HepG2 (cell line): ENCODE data around the gene CLIC1. TPM values are rescaled to one million over a fixed set of nuclear protein-coding genes. Genes with fewer than 3 reads are reported as not detected.

Experiments used
- ATAC-seq: fragments of 200-7000 bp; cut with Tn5 transposase; 3 replicates; pipeline ENCODE4 v1.9.1; 2020; ENCODE audit warnings: mild to moderate bottlenecking, moderate library complexity
- BruUV-seq: library from RNA; stranded (reverse); fragments of 400-500 nt; replicated peaks from 2 replicates; lab custom pipeline; 2021; lab: Mats Ljungman, UMichigan
- CTCF ChIA-PET: fragments of 300-600 bp; formaldehyde crosslinking; extraction: SDS; loops from one replicate; lab custom pipeline; 2021; ENCODE audit warnings: low total read pairs, inconsistent platforms, low intra/inter-chr PET ratio; lab: Yijun Ruan, JAX
- POLR2A ChIA-PET: fragments of 350-600 bp; sonication (Branson Sonifier 250); formaldehyde crosslinking; loops from one replicate; lab custom pipeline; 2020; ENCODE audit warnings: antibody characterized with exemption, inconsistent platforms; lab: Yijun Ruan, JAX
- DNase-seq: peaks from one replicate; pipeline ENCODE4 v3.0.0-alpha.2; 2015; ENCODE audit warnings: low spot score
- FAIRE-seq: peaks from 3 replicates; lab custom pipeline; 2011; peaks lifted over from hg19 to GRCh38; lab: Jason Lieb, UNC
- H2AFZ ChIP-seq: one replicate; pipeline ENCODE4 v1.6.1; 2011; ENCODE audit warnings: low read length, inconsistent platforms
- H3K27ac ChIP-seq: fragments of 300-600 bp; 3 replicates; pipeline ENCODE4 v1.8.0; 2011; ENCODE audit warnings: mixed run types, mild to moderate bottlenecking, mixed read lengths, low read length, inconsistent platforms; ENCODE audit not compliant: insufficient read depth; ENCODE audit errors: extremely low read length
- H3K27me3 ChIP-seq, 2 experiments: fragments of 200-600 bp in 1 of 2; 2 replicates in 1 of 2; 3 replicates in 1 of 2; pipeline versions ENCODE4 v1.6.0 to v1.8.0; 2011; ENCODE audit warnings: low read length in 2 of 2, mild to moderate bottlenecking in 2 of 2, moderate library complexity in 2 of 2, inconsistent platforms in 1 of 2; ENCODE audit not compliant: insufficient read depth in 2 of 2, control insufficient read depth in 1 of 2
- H3K36me3 ChIP-seq, 2 experiments: fragments of 200-600 bp in 1 of 2; replicated peaks in 1 of 2; 2 replicates in 1 of 2; 3 replicates in 1 of 2; pipeline versions ENCODE4 v1.5.1 to v1.8.0; 2011; ENCODE audit warnings: low read length in 2 of 2, inconsistent platforms in 1 of 2; ENCODE audit not compliant: insufficient read depth in 2 of 2, control insufficient read depth in 1 of 2
- H3K4me1 ChIP-seq: 2 replicates; pipeline ENCODE4 v1.5.1; 2012; ENCODE audit warnings: low read length, inconsistent platforms; ENCODE audit not compliant: insufficient read depth
- H3K4me2 ChIP-seq: 2 replicates; pipeline ENCODE4 v1.6.0; 2011; ENCODE audit warnings: low read depth, low read length, inconsistent platforms
- H3K4me3 ChIP-seq, 3 experiments: fragments of 200-600 bp in 1 of 3; sonication (generic), shearing (Covaris generic) in 1 of 3; replicated peaks in 1 of 3; 2 replicates each; pipeline ENCODE4 v1.5.1; 2011 to 2016; ENCODE audit warnings: low read length in 3 of 3, inconsistent platforms in 2 of 3, low read depth in 2 of 3, mild to moderate bottlenecking in 2 of 3, control low read depth in 1 of 3, mixed read lengths in 1 of 3; ENCODE audit not compliant: insufficient read depth in 1 of 3
- H3K79me2 ChIP-seq: one replicate; pipeline ENCODE4 v1.6.1; 2011; ENCODE audit warnings: low read length, inconsistent platforms; ENCODE audit not compliant: insufficient read depth
- H3K9ac ChIP-seq: 2 replicates; pipeline ENCODE4 v1.6.0; 2011; ENCODE audit warnings: mild to moderate bottlenecking, low read depth, low read length, inconsistent platforms; ENCODE audit not compliant: insufficient read depth
- H3K9me3 ChIP-seq: 2 replicates; pipeline ENCODE4 v1.5.1; 2012; ENCODE audit warnings: mild to moderate bottlenecking, low read length
- H4K20me1 ChIP-seq: 2 replicates; pipeline ENCODE4 v1.6.0; 2011; ENCODE audit warnings: inconsistent platforms, mild to moderate bottlenecking, low read length, moderate library complexity; ENCODE audit not compliant: insufficient read depth
- AGO2 ChIP-seq: fragments of 200-400 bp; formaldehyde crosslinking; optimal IDR thresholded peaks from 2 replicates; pipeline ENCODE3; 2017; ENCODE audit warnings: mild to moderate bottlenecking, low read depth, low read length, moderate library complexity
- FUBP1 ChIP-seq: sonication (generic); formaldehyde crosslinking; IDR thresholded peaks from 2 replicates; pipeline ENCODE4 v1.5.1; 2020; ENCODE audit warnings: missing genetic modification reagents, mild to moderate bottlenecking, borderline replicate concordance
- HHEX ChIP-seq: IDR thresholded peaks from 2 replicates; pipeline ENCODE4 v1.6.1; 2016; ENCODE audit warnings: control low read depth
- KLF9 ChIP-seq: IDR thresholded peaks from 2 replicates; pipeline ENCODE4 v1.6.1; 2016; ENCODE audit warnings: low read depth
- MBD4 ChIP-seq: IDR thresholded peaks from 2 replicates; pipeline ENCODE4 v1.6.1; 2012; ENCODE audit warnings: low read length, inconsistent platforms, borderline replicate concordance
- PAX8 ChIP-seq: sonication (generic); formaldehyde crosslinking; IDR thresholded peaks from 2 replicates; pipeline ENCODE4 v1.8.0; 2022; ENCODE audit warnings: mild to moderate bottlenecking, missing genetic modification reagents, borderline replicate concordance
- SRSF9 ChIP-seq: fragments of 200-400 bp; formaldehyde crosslinking; IDR thresholded peaks from 2 replicates; pipeline ENCODE4 v1.6.1; 2018; ENCODE audit warnings: borderline replicate concordance, mild to moderate bottlenecking, low read depth, low read length; ENCODE audit not compliant: insufficient read depth, poor library complexity, severe bottlenecking
- TAF15 ChIP-seq: fragments of 200-400 bp; formaldehyde crosslinking; IDR thresholded peaks from one replicate; pipeline ENCODE4 v1.6.1; 2018; ENCODE audit warnings: mild to moderate bottlenecking, low read depth, low read length; ENCODE audit not compliant: poor library complexity, severe bottlenecking
- TARDBP ChIP-seq: sonication (generic); formaldehyde crosslinking; IDR thresholded peaks from 2 replicates; pipeline ENCODE4 v1.8.0; 2022; ENCODE audit warnings: mild to moderate bottlenecking, missing genetic modification reagents
- ZNF136 ChIP-seq: sonication (generic); formaldehyde crosslinking; IDR thresholded peaks from 2 replicates; pipeline ENCODE4 v1.8.1; 2022; ENCODE audit warnings: low read depth, mild to moderate bottlenecking, moderate library complexity, missing genetic modification reagents
- WGBS: methylation state at CpG from one replicate; pipeline ENCODE4 v1.1.6; 2017; ENCODE audit warnings: low lambda C conversion rate; 5-methylcytosine and 5-hydroxymethylcytosine counted together
- in situ Hi-C: cut with HindIII; loops from 2 replicates; pipeline ENCODE4 v1.10.0; 2017; ENCODE audit warnings: low pct_unique_long_range_greater_than_20kb; ENCODE audit not compliant: extremely low pct_ligation_motif_present
- intact Hi-C: fragments of 100-400 bp; cut with micrococcal nuclease; formaldehyde crosslinking; loops from one replicate; pipeline ENCODE4 v1.10.0; 2022; ENCODE audit not compliant: unreplicated experiment
- polyA plus RNA-seq, 8 experiments: library from polyadenylated mRNA; depleted of rRNA in 3 of 8; stranded (reverse) in 7 of 8; unstranded in 1 of 8; fragments of >200 nt; fragmentation: Illumina TruSeq in 4 of 8; extraction: Trizol in 4 of 8; gene quantifications; 2 replicates each; pipeline versions ENCODE4 v1.2.1 to v1.2.3, GENCODE V29; 2011 to 2016; ENCODE audit warnings: low read depth in 4 of 8, missing spikeins in 1 of 8, mixed read lengths in 1 of 8; ENCODE audit not compliant: insufficient read depth in 1 of 8
- total RNA-seq, 5 experiments: library from RNA; depleted of rRNA; stranded (reverse); fragments of >200 nt; fragmentation: Illumina TruSeq; extraction: Trizol; gene quantifications; 2 replicates each; pipeline ENCODE4 v1.2.3, GENCODE V29; 2016; ENCODE audit warnings: low read depth in 1 of 5

The CLIC1 gene
- total and polyA plus RNA-seq, 2 of the 13 experiments (the other 11 are each of a cell fraction or from before 2014, with no cell fraction given): 602 to 891 TPM

- TF ChIP-seq AGO2 (no peak), SRSF9 (no peak), TAF15 (no peak), MBD4 (no peak), KLF9 (no peak), FUBP1 (no peak), PAX8 (CRISPR knock-in tag) (no peak), TARDBP (CRISPR knock-in tag) (no peak)
Measured at GRCh38 chr6:31687321-31687720, 49.0 kb downstream of the CLIC1 start (continued).

DNA sequence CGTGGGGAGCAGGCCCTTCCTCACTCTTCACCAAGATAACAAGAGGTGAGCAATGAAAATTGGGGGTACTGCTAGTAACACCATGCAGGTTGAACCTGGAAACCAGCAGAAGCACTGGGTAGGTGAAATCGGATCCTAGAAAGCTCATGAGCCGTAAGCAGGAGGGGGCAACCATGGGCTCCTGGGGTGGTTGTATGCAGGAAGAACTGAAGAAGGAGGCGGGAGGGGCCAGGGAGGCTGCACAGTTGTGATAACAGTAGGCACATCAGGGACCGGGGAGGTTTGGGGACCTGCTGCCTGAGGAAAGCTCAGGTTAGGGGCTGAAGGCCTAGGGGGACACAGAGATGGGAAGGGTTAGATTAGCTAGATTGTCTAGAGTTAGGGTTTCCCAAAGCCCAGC is 49.8 kb downstream of the CLIC1 start:
- Histone ChIP-seq H3K27ac (no peak overlapping the region), H3K4me2 (no peak overlapping the region), H3K9me3 (no peaks in the 10 kb centered on the region), H3K4me3 (no peak overlapping the region), H2AFZ (no peak overlapping the region), H4K20me1 (no peaks in the 10 kb centered on the region), H3K4me1 (peaks cover 33% of the 10 kb centered on the region), H3K9ac (no peak overlapping the region), H3K27me3 (no peaks in the 10 kb centered on the region), H3K36me3 (peaks cover 37 to 44% of the 10 kb centered on the region in 2 experiments), H3K79me2 (no peaks in the 10 kb centered on the region)
- in situ Hi-C loops (no loop called here), intact Hi-C loops (no loop called here)
- DNase-seq (no peak), ATAC-seq (no peak), FAIRE-seq (no peak)
- BruUV-seq: no TSS peak
- WGBS: 95% methylated on average over 5 of the region's 5 CpGs
- no peak for TF ChIP-seq HHEX (CRISPR knock-in tag)
- no peak for TF ChIP-seq ZNF136 (CRISPR knock-in tag)
- ChIA-PET CTCF (no interaction called here), POLR2A (interaction anchor here (1.4 kb wide), 1 partner anchor 16 kb away, joined by 3 read pairs; the partner anchor contains the start of gene LY6G5B)
